Neural crest cell (in vitro differentiated cells): ENCODE data around the gene F13A1. TPM values are rescaled to one million over a fixed set of nuclear protein-coding genes. Genes with fewer than 3 reads are reported as not detected.

Source experiments
- DNase-seq: peaks from one replicate; pipeline ENCODE4 v3.0.0; 2021; ENCODE audit warnings: low read depth, mixed read lengths, low spot score
- H3K27ac Mint-ChIP-seq: one replicate; pipeline ENCODE4 v1.8.0; 2021; ENCODE audit warnings: mild to moderate bottlenecking, mixed read lengths; ENCODE audit not compliant: unreplicated experiment
- H3K27me3 Mint-ChIP-seq: 2 replicates; pipeline ENCODE4 v1.8.0; 2021; ENCODE audit warnings: low read depth, mild to moderate bottlenecking, mixed read lengths
- H3K36me3 Mint-ChIP-seq: 2 replicates; pipeline ENCODE4 v1.8.0; 2021; ENCODE audit warnings: low read depth, mild to moderate bottlenecking, mixed read lengths
- H3K4me1 Mint-ChIP-seq: 2 replicates; pipeline ENCODE4 v1.8.0; 2021; ENCODE audit warnings: mixed read lengths
- H3K4me3 Mint-ChIP-seq: one replicate; pipeline ENCODE4 v1.8.0; 2021; ENCODE audit warnings: mild to moderate bottlenecking, mixed read lengths
- H3K9me3 Mint-ChIP-seq: 2 replicates; pipeline ENCODE4 v1.8.0; 2021; ENCODE audit warnings: mixed read lengths
- CTCF ChIP-seq: fragments of 200-600 bp; sonication (generic); conservative IDR thresholded peaks from 2 replicates; pipeline ENCODE4 v1.5.0; 2021; ENCODE audit warnings: antibody characterized with exemption, mild to moderate bottlenecking
- total RNA-seq: library from RNA; stranded (reverse); gene quantifications from 2 replicates; pipeline ENCODE4 v1.2.1, GENCODE V29; 2021

F13A1 gene
- total RNA-seq, 1 donor from 2014 or later: 0.70 TPM

DNA sequence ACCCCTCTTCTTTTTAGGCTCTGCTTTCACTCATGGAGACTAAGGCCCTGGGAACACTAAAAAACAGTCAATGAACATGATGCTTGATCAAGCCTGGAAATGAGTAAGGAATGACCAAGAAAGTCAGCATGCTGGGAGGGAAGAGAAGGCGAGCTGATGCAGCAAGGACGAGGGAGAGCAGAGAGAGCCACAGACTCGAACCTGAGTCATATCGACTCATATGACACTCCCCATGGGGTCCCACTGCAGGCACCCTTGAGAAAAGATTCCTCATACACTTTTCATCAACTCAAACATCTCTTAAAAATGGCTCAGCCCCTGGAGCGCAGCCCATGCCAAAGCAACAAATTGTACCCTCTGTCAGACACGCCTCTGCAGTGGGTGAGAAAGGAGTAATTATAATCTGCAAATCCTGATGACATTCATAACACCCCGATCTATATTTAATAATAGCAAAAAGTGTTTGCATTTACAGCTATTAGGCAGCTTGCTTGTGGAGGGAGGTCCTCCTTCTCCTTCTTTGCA lies 127.2 kb downstream of the F13A1 start:
- H3K27me3 Mint-ChIP-seq: peaks cover 21% of the 10 kb centered on the region
- TF ChIP-seq CTCF: no peak
- H3K36me3 Mint-ChIP-seq: no peaks in the 10 kb centered on the region
- no peaks in the 10 kb centered on the region for H3K4me1 Mint-ChIP-seq
- DNase-seq: no peak
- H3K9me3 Mint-ChIP-seq: no peaks in the 10 kb centered on the region
- H3K4me3 Mint-ChIP-seq: no peak overlapping the region
- no peak overlapping the region for H3K27ac Mint-ChIP-seq

DNA sequence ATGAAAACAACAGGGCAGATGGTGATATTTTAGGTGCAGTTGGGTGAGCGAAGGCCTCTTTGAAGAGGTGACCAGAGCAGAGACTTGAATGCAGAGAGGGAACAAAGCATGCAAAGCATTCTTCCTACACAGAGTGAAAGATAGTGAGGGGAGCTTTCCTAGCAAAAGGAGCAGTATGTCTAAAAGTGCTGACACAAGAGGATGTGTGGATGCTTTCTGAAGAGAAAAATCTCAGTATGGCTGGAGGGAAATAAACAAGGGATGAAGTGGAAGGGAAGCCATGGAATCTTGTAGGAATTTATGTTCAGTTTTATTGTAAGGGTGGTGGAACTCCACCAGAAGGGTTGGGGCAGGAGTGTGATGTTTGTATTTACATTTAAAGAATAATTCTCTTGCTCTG lies 128.6 kb downstream of the F13A1 start:
- H3K27ac Mint-ChIP-seq: no peak overlapping the region
- peaks cover 21% of the 10 kb centered on the region for H3K27me3 Mint-ChIP-seq
- TF ChIP-seq CTCF: no peak
- H3K4me3 Mint-ChIP-seq: no peak overlapping the region
- no peaks in the 10 kb centered on the region for H3K9me3 Mint-ChIP-seq
- no peaks in the 10 kb centered on the region for H3K4me1 Mint-ChIP-seq
- DNase-seq: no peak
- no peaks in the 10 kb centered on the region for H3K36me3 Mint-ChIP-seq

DNA sequence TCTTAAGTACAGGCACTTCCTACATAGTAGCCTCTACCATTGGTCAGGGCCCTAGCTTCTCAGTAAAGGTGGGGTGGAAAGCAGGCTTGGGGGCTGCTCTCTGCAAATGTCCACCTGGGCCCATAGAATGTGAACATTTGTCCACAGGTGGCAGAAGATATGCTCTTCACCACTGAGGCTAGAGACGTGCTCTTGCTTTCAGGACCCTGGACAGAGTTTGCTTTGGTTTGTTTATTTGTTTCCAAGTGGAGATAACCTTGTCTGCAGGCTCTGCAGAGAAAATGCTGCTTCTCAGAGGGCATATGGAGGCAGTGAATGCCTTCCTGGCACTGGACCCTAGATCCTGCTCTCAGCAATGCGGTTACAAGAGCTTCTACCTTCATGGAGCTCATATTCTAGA lies 129.0 kb downstream of the F13A1 start:
- TF ChIP-seq CTCF: no peak
- H3K27me3 Mint-ChIP-seq: peaks cover 21% of the 10 kb centered on the region
- H3K36me3 Mint-ChIP-seq: no peaks in the 10 kb centered on the region
- DNase-seq: no peak
- no peak overlapping the region for H3K4me3 Mint-ChIP-seq
- no peaks in the 10 kb centered on the region for H3K4me1 Mint-ChIP-seq
- no peaks in the 10 kb centered on the region for H3K9me3 Mint-ChIP-seq
- H3K27ac Mint-ChIP-seq: no peak overlapping the region

DNA sequence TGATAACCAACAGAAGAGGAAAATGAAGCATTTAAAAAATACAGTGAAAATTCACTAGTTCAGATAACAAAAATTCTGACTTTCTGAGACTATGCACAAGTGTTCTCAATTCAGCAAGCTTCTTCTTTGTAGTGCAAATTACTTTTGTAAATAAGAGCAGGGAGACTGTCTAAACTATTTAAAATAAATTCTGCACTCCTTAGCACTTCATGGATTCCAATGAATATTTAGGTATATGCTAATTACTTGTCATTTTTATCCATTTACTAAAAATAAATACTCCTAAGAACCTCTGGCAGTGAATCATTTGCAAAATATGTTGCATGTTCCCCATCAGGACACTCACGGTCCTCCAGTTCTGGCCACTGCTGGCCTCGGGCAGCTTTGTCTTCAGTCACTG lies 139.8 kb downstream of the F13A1 start:
- Mint-ChIP-seq H3K27me3 (peaks cover 7% of the 10 kb centered on the region), H3K9me3 (no peaks in the 10 kb centered on the region), H3K27ac (peak overlapping the region; percentile 3), H3K4me3 (no peak overlapping the region), H3K36me3 (no peaks in the 10 kb centered on the region), H3K4me1 (peaks cover 13% of the 10 kb centered on the region)
- DNase-seq: no peak
- TF ChIP-seq CTCF: no peak

GRCh38 chr6:6179858-6180623 lies 140.4 kb downstream of the F13A1 start:
- Mint-ChIP-seq H3K4me3 (no peak overlapping the region), H3K27ac (no peak overlapping the region), H3K9me3 (no peaks in the 10 kb centered on the region), H3K27me3 (peaks cover 7% of the 10 kb centered on the region), H3K36me3 (no peaks in the 10 kb centered on the region), H3K4me1 (peaks cover 13% of the 10 kb centered on the region)
- DNase-seq: no peak
- no peak for TF ChIP-seq CTCF
